ENCODE data around the gene UNKL.
A peak's percentile ranks its signal among the peaks of the same experiment; 100 is the strongest.

Gene UNKL

GRCh38 chr16:1430214-1430758 is 15.8 kb upstream of the UNKL start:
- H3K27ac ChIP-seq (ENCODE audit: extremely low read depth, low read depth, low read length), result no peak overlapping the region
- H3K36me3 ChIP-seq (ENCODE audit: control insufficient read depth in 2 of 2, insufficient read depth in 1 of 2, low read length in 2 of 2), result no peaks in the 10 kb centered on the region
- TF ChIP-seq YY1 (tag by site-specific recombination; IDR thresholded peaks at IDR 0.05), result no peak
- TF ChIP-seq ZIC2 (tag by site-specific recombination; IDR thresholded peaks at IDR 0.05), result peak; percentile 76
- no peak for TF ChIP-seq ZNF426 (tag by site-specific recombination; IDR thresholded peaks at IDR 0.05)
- no peak for TF ChIP-seq BCL11A (tag by site-specific recombination; IDR thresholded peaks at IDR 0.05; ENCODE audit: low read depth)
- no peak for TF ChIP-seq CTCF (tag by site-specific recombination; IDR thresholded peaks at IDR 0.05)
- no peak for TF ChIP-seq ZNF791 (tag by site-specific recombination; IDR thresholded peaks at IDR 0.05)
- no peak for TF ChIP-seq ZSCAN30 (tag by site-specific recombination; IDR thresholded peaks at IDR 0.05)
- no peak for TF ChIP-seq ZNF138 (tag by site-specific recombination; IDR thresholded peaks at IDR 0.05; ENCODE audit: borderline replicate concordance)
- TF ChIP-seq GLIS2 (tag by site-specific recombination; IDR thresholded peaks at IDR 0.05), result peak; percentile 36; the same call in 1 of the 2 replicates
- no peak for TF ChIP-seq ZNF600 (tag by site-specific recombination; IDR thresholded peaks at IDR 0.05)
- TF ChIP-seq HOXC10 (CRISPR knock-in tag; IDR thresholded peaks at IDR 0.05), result no peak
- TF ChIP-seq ZFHX2 (tag by site-specific recombination; conservative IDR thresholded peaks at IDR 0.05), result no peak
- no peak for TF ChIP-seq MZF1 (tag by site-specific recombination; IDR thresholded peaks at IDR 0.05; ENCODE audit: borderline replicate concordance)
- no peak for TF ChIP-seq TCF7L2 (IDR thresholded peaks at IDR 0.05; ENCODE audit: borderline replicate concordance, low read depth, low read length)
- TF ChIP-seq FEZF1 (tag by site-specific recombination; IDR thresholded peaks at IDR 0.05), result no peak
- TF ChIP-seq OSR2 (tag by site-specific recombination; IDR thresholded peaks at IDR 0.05), result no peak
- peak; percentile 39 for TF ChIP-seq GLIS1 (tag by site-specific recombination; IDR thresholded peaks at IDR 0.05)
- no peaks in the 10 kb centered on the region; the same call in 1 of the 2 replicates for H3K4me1 ChIP-seq (ENCODE audit: control insufficient read depth, insufficient read depth, low read length)
- no peak overlapping the region for H3K4me3 ChIP-seq (ENCODE audit: low read depth, low read length)
- ChIA-PET CTCF (no interaction called here), POLR2A (interaction anchor here (1.4 kb wide), 1 partner anchor 10 kb away, joined by 4 read pairs; the partner anchor contains the start of gene UQCC4)
- no peaks in the 10 kb centered on the region for H3K9me3 ChIP-seq (ENCODE audit: control insufficient read depth, insufficient read depth, low read depth, low read length)

GRCh38 chr16:1429631-1430030 is 15.1 kb upstream of the UNKL start:
- peak; percentile 31; the same call in 1 of the 2 replicates for TF ChIP-seq HIC1 (tag by site-specific recombination; IDR thresholded peaks at IDR 0.05)
- TF ChIP-seq ZSCAN4 (tag by site-specific recombination; IDR thresholded peaks at IDR 0.05), result no peak
- no peaks in the 10 kb centered on the region for H3K9me3 ChIP-seq (ENCODE audit: control insufficient read depth, insufficient read depth, low read depth, low read length)
- no peak overlapping the region for H3K4me3 ChIP-seq (ENCODE audit: low read depth, low read length)
- POLR2A ChIA-PET, result no interaction called here
- CTCF ChIA-PET, result no interaction called here
- no peak overlapping the region for H3K27ac ChIP-seq (ENCODE audit: extremely low read depth, low read depth, low read length)
- no peaks in the 10 kb centered on the region; the same call in 1 of the 2 replicates for H3K4me1 ChIP-seq (ENCODE audit: control insufficient read depth, insufficient read depth, low read length)
- no peaks in the 10 kb centered on the region for H3K36me3 ChIP-seq (ENCODE audit: control insufficient read depth in 2 of 2, insufficient read depth in 1 of 2, low read length in 2 of 2)
